ENCODE data around the gene ATN1. TPM values are rescaled to one million over a fixed set of nuclear protein-coding genes. Genes with fewer than 3 reads are reported as not detected.
"Not testable (repeated sequence)": the region's sequence is repeated elsewhere in the genome, so short reads cannot be mapped to it uniquely, and the experiment has no call there.

ATN1 gene
- total RNA-seq, 1 experiment from 2014 or later, result 144 TPM

DNA sequence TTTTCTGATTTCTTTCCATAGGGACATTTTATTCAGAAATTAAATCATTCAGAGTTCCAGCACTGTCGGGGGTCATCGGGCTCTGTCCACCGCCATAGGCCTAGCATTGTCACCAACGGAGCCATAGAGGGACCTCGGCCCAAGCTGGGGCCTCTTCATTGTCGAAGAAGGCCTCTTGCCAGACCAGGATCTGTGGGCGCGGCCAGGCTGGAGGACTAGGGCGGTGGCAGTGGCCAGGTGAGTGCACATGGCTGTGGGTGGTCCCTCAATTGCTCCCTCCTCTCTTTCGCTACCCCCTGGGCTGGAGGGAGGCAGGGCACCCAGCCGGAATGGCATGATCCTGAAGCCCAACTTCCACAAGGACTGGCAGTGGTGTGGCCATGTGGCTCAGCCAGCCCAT is 44.1 kb upstream of the ATN1 start:
- TF ChIP-seq EZH2 (IDR thresholded peaks at IDR 0.05; ENCODE audit: borderline replicate concordance, low read depth, low read length, poor library complexity, severe bottlenecking), result no peak
- TF ChIP-seq, protein P1, sequence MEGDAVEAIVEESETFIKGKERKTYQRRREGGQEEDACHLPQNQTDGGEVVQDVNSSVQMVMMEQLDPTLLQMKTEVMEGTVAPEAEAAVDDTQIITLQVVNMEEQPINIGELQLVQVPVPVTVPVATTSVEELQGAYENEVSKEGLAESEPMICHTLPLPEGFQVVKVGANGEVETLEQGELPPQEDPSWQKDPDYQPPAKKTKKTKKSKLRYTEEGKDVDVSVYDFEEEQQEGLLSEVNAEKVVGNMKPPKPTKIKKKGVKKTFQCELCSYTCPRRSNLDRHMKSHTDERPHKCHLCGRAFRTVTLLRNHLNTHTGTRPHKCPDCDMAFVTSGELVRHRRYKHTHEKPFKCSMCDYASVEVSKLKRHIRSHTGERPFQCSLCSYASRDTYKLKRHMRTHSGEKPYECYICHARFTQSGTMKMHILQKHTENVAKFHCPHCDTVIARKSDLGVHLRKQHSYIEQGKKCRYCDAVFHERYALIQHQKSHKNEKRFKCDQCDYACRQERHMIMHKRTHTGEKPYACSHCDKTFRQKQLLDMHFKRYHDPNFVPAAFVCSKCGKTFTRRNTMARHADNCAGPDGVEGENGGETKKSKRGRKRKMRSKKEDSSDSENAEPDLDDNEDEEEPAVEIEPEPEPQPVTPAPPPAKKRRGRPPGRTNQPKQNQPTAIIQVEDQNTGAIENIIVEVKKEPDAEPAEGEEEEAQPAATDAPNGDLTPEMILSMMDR (conservative IDR thresholded peaks at IDR 0.05; ENCODE audit: low read depth, low read length), result no peak
- Histone ChIP-seq H3K36me3 (ENCODE audit: insufficient read depth, low read length, poor library complexity, severe bottlenecking) (no peaks in the 10 kb centered on the region), H3K27ac (ENCODE audit: low read depth, low read length, poor library complexity, severe bottlenecking) (no peak overlapping the region), H3K4me3 (ENCODE audit: low read depth, low read length, poor library complexity, severe bottlenecking) (no peak overlapping the region), H3K4me1 (ENCODE audit: insufficient read depth, low read length, poor library complexity, severe bottlenecking) (no peaks in the 10 kb centered on the region), H3K27me3 (replicated peaks; ENCODE audit: insufficient read depth, low read depth, low read length, poor library complexity) (no peaks in the 10 kb centered on the region), H3K9me3 (ENCODE audit: low read depth, low read length, poor library complexity, severe bottlenecking) (no peaks in the 10 kb centered on the region)
- POLR2A ChIA-PET (ENCODE audit: low non-redundant PET), result no interaction called here
- DNase-seq (ENCODE audit: low spot score), result no peak
- intact Hi-C loops (cut with micrococcal nuclease; ENCODE audit: unreplicated experiment), result loop anchor here (5.0 kb wide), 1 partner anchor 849 kb away; no protein-coding TSS in a partner anchor
- BruUV-seq (replicated peaks), result no TSS peak
- CTCF ChIA-PET, result no interaction called here

DNA sequence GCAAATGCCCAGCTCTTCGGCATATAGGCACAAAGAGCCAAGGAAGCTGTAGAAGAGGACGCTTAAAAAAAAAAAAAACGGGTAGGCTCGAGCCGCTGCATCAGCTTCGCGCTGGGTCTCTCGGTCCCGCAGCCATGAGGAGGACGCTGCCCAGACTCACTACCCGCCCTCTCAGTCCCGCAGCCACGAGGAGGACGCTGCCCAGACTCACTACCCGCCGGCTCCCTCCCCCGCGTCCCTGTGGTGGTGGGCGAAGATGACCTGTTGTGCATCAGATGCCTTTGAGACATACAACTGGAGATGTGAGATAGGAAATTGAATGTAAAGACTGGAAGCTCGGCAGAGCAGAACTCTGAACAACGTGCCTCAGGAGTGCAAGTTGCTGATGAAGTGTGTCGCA is 43.2 kb upstream of the ATN1 start:
- Histone ChIP-seq H3K9me3 (ENCODE audit: low read depth, low read length, poor library complexity, severe bottlenecking) (no peaks in the 10 kb centered on the region), H3K4me1 (ENCODE audit: insufficient read depth, low read length, poor library complexity, severe bottlenecking) (no peaks in the 10 kb centered on the region), H3K4me3 (ENCODE audit: low read depth, low read length, poor library complexity, severe bottlenecking) (no peak overlapping the region), H3K27me3 (replicated peaks; ENCODE audit: insufficient read depth, low read depth, low read length, poor library complexity) (no peaks in the 10 kb centered on the region), H3K27ac (ENCODE audit: low read depth, low read length, poor library complexity, severe bottlenecking) (no peak overlapping the region), H3K36me3 (ENCODE audit: insufficient read depth, low read length, poor library complexity, severe bottlenecking) (no peaks in the 10 kb centered on the region)
- no peak for TF ChIP-seq EZH2 (IDR thresholded peaks at IDR 0.05; ENCODE audit: borderline replicate concordance, low read depth, low read length, poor library complexity, severe bottlenecking)
- TF ChIP-seq, protein P1 (conservative IDR thresholded peaks at IDR 0.05; ENCODE audit: low read depth, low read length), result no peak
- intact Hi-C loops (cut with micrococcal nuclease; ENCODE audit: unreplicated experiment), result loop anchor here (5.0 kb wide), 1 partner anchor 848 kb away; no protein-coding TSS in a partner anchor
- ChIA-PET CTCF (no interaction called here), POLR2A (ENCODE audit: low non-redundant PET) (interaction anchor here (0.6 kb wide), 1 partner anchor 77 kb away, joined by 4 read pairs; no protein-coding TSS in a partner anchor)
- BruUV-seq (replicated peaks), result no TSS peak
- DNase-seq (ENCODE audit: low spot score), result no peak

DNA sequence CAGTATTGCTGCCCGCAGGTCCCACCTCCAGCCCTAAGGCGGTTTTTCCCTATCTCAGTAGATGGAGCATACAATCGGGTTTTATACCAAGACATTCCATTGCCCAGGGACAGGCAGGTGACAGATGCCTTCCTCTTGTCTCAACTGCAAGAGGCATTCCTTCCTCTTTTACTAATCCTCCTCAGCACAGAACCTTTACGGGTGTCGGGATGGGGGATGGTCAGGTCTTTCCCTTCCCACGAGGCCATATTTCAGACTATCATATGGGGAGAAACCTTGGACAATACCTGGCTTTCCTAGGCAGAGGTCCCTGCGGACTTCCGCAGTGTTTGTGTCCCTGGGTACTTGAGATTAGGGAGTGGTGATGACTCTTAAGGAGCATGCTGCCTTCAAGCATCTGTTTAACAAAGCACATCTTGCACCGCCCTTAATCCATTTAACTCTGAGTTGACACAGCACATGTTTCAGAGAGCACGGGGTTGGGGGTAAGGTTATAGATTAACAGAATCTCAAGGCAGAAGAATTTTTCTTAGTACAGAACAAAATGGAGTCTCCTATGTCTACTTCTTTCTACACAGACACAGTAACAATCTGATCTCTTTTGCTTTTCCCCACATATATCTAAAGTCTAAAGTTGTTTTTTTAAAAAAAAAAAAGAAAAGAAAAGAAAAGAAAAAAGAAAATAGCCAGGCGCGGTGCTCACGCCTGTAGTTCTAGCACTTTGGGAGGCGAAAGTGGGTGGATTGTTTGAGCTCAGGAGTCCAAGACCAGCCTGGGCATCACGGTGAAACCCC is 41.4 kb upstream of the ATN1 start:
- POLR2A ChIA-PET (ENCODE audit: low non-redundant PET); DNase-seq (ENCODE audit: low spot score); H3K4me1 ChIP-seq (ENCODE audit: insufficient read depth, low read length, poor library complexity, severe bottlenecking); intact Hi-C loops (cut with micrococcal nuclease; ENCODE audit: unreplicated experiment); H3K27ac ChIP-seq (ENCODE audit: low read depth, low read length, poor library complexity, severe bottlenecking); H3K36me3 ChIP-seq (ENCODE audit: insufficient read depth, low read length, poor library complexity, severe bottlenecking); H3K4me3 ChIP-seq (ENCODE audit: low read depth, low read length, poor library complexity, severe bottlenecking); BruUV-seq (replicated peaks); H3K27me3 ChIP-seq (replicated peaks; ENCODE audit: insufficient read depth, low read depth, low read length, poor library complexity); H3K9me3 ChIP-seq (ENCODE audit: low read depth, low read length, poor library complexity, severe bottlenecking): not testable (repeated sequence)
- CTCF ChIA-PET, result interaction anchor here (0.7 kb wide), 1 partner anchor 272 kb away, joined by 3 read pairs; no protein-coding TSS in a partner anchor

DNA sequence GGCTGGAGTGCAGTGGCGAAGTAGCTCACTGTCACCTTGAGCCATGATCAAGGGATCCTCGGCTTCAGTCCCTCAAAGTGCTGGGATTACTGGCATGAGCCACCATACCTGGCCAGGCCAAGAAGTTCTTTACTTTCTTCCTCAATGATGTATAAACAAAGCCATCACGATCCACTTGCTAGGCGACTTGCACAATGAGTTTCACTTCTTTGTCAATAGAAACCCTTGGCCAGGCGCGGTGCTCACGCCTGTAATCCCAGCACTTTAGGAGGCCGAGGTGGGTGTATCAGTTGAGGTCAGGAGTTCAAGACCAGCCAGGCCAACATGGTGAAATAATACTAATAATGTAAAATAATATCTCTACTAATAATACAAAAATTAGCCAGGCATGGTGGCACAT is 40.3 kb upstream of the ATN1 start:
- H3K4me1 ChIP-seq (ENCODE audit: insufficient read depth, low read length, poor library complexity, severe bottlenecking), result peaks cover 7% of the 10 kb centered on the region
- TF ChIP-seq EZH2 (IDR thresholded peaks at IDR 0.05; ENCODE audit: borderline replicate concordance, low read depth, low read length, poor library complexity, severe bottlenecking), result no peak
- TF ChIP-seq, protein P1 (conservative IDR thresholded peaks at IDR 0.05; ENCODE audit: low read depth, low read length), result no peak
- no peak overlapping the region for H3K4me3 ChIP-seq (ENCODE audit: low read depth, low read length, poor library complexity, severe bottlenecking)
- H3K36me3 ChIP-seq (ENCODE audit: insufficient read depth, low read length, poor library complexity, severe bottlenecking), result no peaks in the 10 kb centered on the region
- no peak overlapping the region for H3K27ac ChIP-seq (ENCODE audit: low read depth, low read length, poor library complexity, severe bottlenecking)
- intact Hi-C loops (cut with micrococcal nuclease; ENCODE audit: unreplicated experiment), result no loop called here
- ChIA-PET POLR2A (ENCODE audit: low non-redundant PET) (no interaction called here), CTCF (no interaction called here)
- no peak for DNase-seq (ENCODE audit: low spot score)
- H3K9me3 ChIP-seq (ENCODE audit: low read depth, low read length, poor library complexity, severe bottlenecking), result no peaks in the 10 kb centered on the region
- BruUV-seq (replicated peaks), result no TSS peak
- no peaks in the 10 kb centered on the region for H3K27me3 ChIP-seq (replicated peaks; ENCODE audit: insufficient read depth, low read depth, low read length, poor library complexity)

Data from A673 (cell line).